HG03025 (cell line): ENCODE data around the gene CAD.
A peak's percentile ranks its signal among the peaks of the same experiment; 100 is the strongest.
"Not testable (repeated sequence)": the region's sequence is repeated elsewhere in the genome, so short reads cannot be mapped to it uniquely, and the experiment has no call there.

ENCODE experiments used
- ATAC-seq: cut with Tn5 transposase; IDR thresholded peaks from one replicate; pipeline ENCODE4 v1.9.1; 2021; ENCODE audit warnings: mild to moderate bottlenecking, moderate library complexity; ENCODE audit not compliant: unreplicated experiment, low FRiP score

CAD gene

GRCh38 chr2:27198068-27198467, 19.1 kb upstream of the CAD start:
- ATAC-seq, result not testable (repeated sequence)

- ATAC-seq, result no peak
These were observed 18.5 kb upstream of the CAD start for GRCh38 chr2:27198627-27199026.

GRCh38 chr2:27199241-27199640, 17.9 kb upstream of the CAD start:
- no peak for ATAC-seq

GRCh38 chr2:27201675-27202074, 15.5 kb upstream of the CAD start:
- ATAC-seq, result no peak

GRCh38 chr2:27202854-27203253, 14.3 kb upstream of the CAD start:
- ATAC-seq, result no peak

- no peak for ATAC-seq
These were observed 13.4 kb upstream of the CAD start for GRCh38 chr2:27203741-27204140.

GRCh38 chr2:27204566-27204965, 12.6 kb upstream of the CAD start:
- ATAC-seq, result no peak

GRCh38 chr2:27205206-27205605, 12.0 kb upstream of the CAD start:
- no peak for ATAC-seq

- ATAC-seq, result no peak
These were observed 10.8 kb upstream of the CAD start for GRCh38 chr2:27206346-27206745.

GRCh38 chr2:27208486-27209050, 8.6 kb upstream of the CAD start:
- ATAC-seq, result no peak

- no peak for ATAC-seq
These were observed 7.4 kb upstream of the CAD start for GRCh38 chr2:27209621-27210401.

- ATAC-seq, result no peak
These were observed 5.8 kb upstream of the CAD start for GRCh38 chr2:27211241-27211942.

GRCh38 chr2:27211943-27212625, 5.1 kb upstream of the CAD start, which contains the start of the genes ATRAID and SLC5A6:
ATRAID (plus strand) TSS chr2:27212041; CDS start chr2:27212369, 328 bp downstream.
SLC5A6 (minus strand) TSS chr2:27212268; CDS start chr2:27207650, 4,618 bp downstream.
- peak; percentile 79 for ATAC-seq

GRCh38 chr2:27212626-27213471, 4.3 kb upstream of the CAD start:
- ATAC-seq, result no peak

GRCh38 chr2:27214941-27215340, 2.2 kb upstream of the CAD start:
- no peak for ATAC-seq

- no peak for ATAC-seq
These were observed 592 bp upstream of the CAD start for GRCh38 chr2:27216416-27217137.

GRCh38 chr2:27218614-27219013, 1.4 kb downstream of the CAD start:
- no peak for ATAC-seq

- no peak for ATAC-seq
These were observed 1.9 kb downstream of the CAD start for GRCh38 chr2:27219091-27219490.

GRCh38 chr2:27220091-27220490, 2.9 kb downstream of the CAD start:
- ATAC-seq, result no peak
